CD4-positive, alpha-beta T cell treated with Interleukin-4 for 4 hours (primary cell): ENCODE data around the gene ZIC5.
"Not testable (repeated sequence)": the region's sequence is repeated elsewhere in the genome, so short reads cannot be mapped to it uniquely, and the experiment has no call there.

Experiments
- DNase-seq: peaks from one replicate; pipeline ENCODE4 v3.0.0-alpha.2; 2020

Gene ZIC5

GRCh38 chr13:99959540-99960230, 11.9 kb downstream of the ZIC5 start:
- DNase-seq = no peak

- no peak for DNase-seq
Measured at GRCh38 chr13:99959127-99959539, 12.4 kb downstream of the ZIC5 start.

GRCh38 chr13:99958406-99959126, 13.0 kb downstream of the ZIC5 start:
- DNase-seq = no peak

GRCh38 chr13:99956473-99957349, 14.9 kb downstream of the ZIC5 start:
- no peak for DNase-seq

GRCh38 chr13:99955747-99956472, 15.7 kb downstream of the ZIC5 start:
- no peak for DNase-seq

- no peak for DNase-seq
Measured at GRCh38 chr13:99955107-99955746, 16.3 kb downstream of the ZIC5 start.

- DNase-seq = no peak
Measured at GRCh38 chr13:99953138-99953755, 18.3 kb downstream of the ZIC5 start.

GRCh38 chr13:99951666-99952065, 19.9 kb downstream of the ZIC5 start:
- not testable (repeated sequence) for DNase-seq

- DNase-seq = no peak
Measured at GRCh38 chr13:99949679-99950413, 21.7 kb downstream of the ZIC5 start.

- DNase-seq = no peak
Measured at GRCh38 chr13:99948907-99949678, 22.5 kb downstream of the ZIC5 start.

- no peak for DNase-seq
Measured at GRCh38 chr13:99948411-99948810, 23.2 kb downstream of the ZIC5 start.

GRCh38 chr13:99947666-99948065, 23.9 kb downstream of the ZIC5 start:
- DNase-seq = no peak

- DNase-seq = not testable (repeated sequence)
Measured at GRCh38 chr13:99945515-99945914, 26.1 kb downstream of the ZIC5 start.

GRCh38 chr13:99944606-99945005, 27.0 kb downstream of the ZIC5 start:
- DNase-seq = no peak

GRCh38 chr13:99944102-99944501, 27.5 kb downstream of the ZIC5 start:
- DNase-seq = no peak

- DNase-seq = no peak
Measured at GRCh38 chr13:99941911-99942310, 29.7 kb downstream of the ZIC5 start.

- DNase-seq = no peak
Measured at GRCh38 chr13:99941086-99941485, 30.5 kb downstream of the ZIC5 start.

GRCh38 chr13:99938635-99939034, 32.9 kb downstream of the ZIC5 start:
- DNase-seq = no peak

GRCh38 chr13:99935772-99936171, 35.8 kb downstream of the ZIC5 start:
- no peak for DNase-seq

- DNase-seq = no peak
Measured at GRCh38 chr13:99932912-99933311, 38.7 kb downstream of the ZIC5 start.
